ENCODE measurements around the gene KCNJ14.

KCNJ14 gene

GRCh38 chr19:48497728-48498594 lies 42.6 kb downstream of the KCNJ14 start:
- H3K4me3 ChIP-seq (ENCODE audit: low read length) = no peak overlapping the region
- no peak overlapping the region for H3K23ac ChIP-seq (ENCODE audit: low read length)
- DNase-seq = no peak
- H3K79me1 ChIP-seq (ENCODE audit: low read length) = no peaks in the 10 kb centered on the region
- H2BK15ac ChIP-seq (replicated peaks; ENCODE audit: low read depth) = no peak overlapping the region
- no peak overlapping the region for H3K56ac ChIP-seq (ENCODE audit: low read length)
- no peaks in the 10 kb centered on the region for H3K36me3 ChIP-seq (ENCODE audit: control insufficient read depth, insufficient read depth, low read length)
- H3K4me1 ChIP-seq (ENCODE audit: control insufficient read depth, low read depth, low read length) = peaks cover 3% of the 10 kb centered on the region
- no peak overlapping the region for H2BK5ac ChIP-seq (ENCODE audit: low read length)
- H3K4ac ChIP-seq (ENCODE audit: low read depth, low read length) = no peak overlapping the region
- H3K79me2 ChIP-seq (ENCODE audit: control insufficient read depth, insufficient read depth, low read length) = no peaks in the 10 kb centered on the region
- H3K9ac ChIP-seq (ENCODE audit: low read length) = no peak overlapping the region
- H3K27me3 ChIP-seq (ENCODE audit: insufficient read depth, low read length, poor library complexity) = no peaks in the 10 kb centered on the region
- no peak overlapping the region for H4K8ac ChIP-seq (ENCODE audit: low read depth, low read length)
- H2AK5ac ChIP-seq (ENCODE audit: low read length) = no peak overlapping the region
- H3K18ac ChIP-seq (ENCODE audit: low read length) = no peak overlapping the region
- WGBS (ENCODE audit: extremely low coverage, insufficient coverage, low lambda C conversion rate) = no CpG with 5 or more reads among the region's 46 CpGs
- no peak overlapping the region for H4K5ac ChIP-seq (ENCODE audit: low read length)
- no peak overlapping the region for H2BK120ac ChIP-seq (ENCODE audit: low read depth, low read length)
- no peak overlapping the region for H3K4me2 ChIP-seq (ENCODE audit: low read length)
- H3K27ac ChIP-seq (ENCODE audit: low read depth, low read length) = no peak overlapping the region

- H4K5ac ChIP-seq (ENCODE audit: low read length) = no peak overlapping the region
- DNase-seq = no peak
- no peak overlapping the region for H3K56ac ChIP-seq (ENCODE audit: low read length)
- no peak overlapping the region for H2BK120ac ChIP-seq (ENCODE audit: low read depth, low read length)
- peaks cover 3% of the 10 kb centered on the region for H3K4me1 ChIP-seq (ENCODE audit: control insufficient read depth, low read depth, low read length)
- no peak overlapping the region for H4K8ac ChIP-seq (ENCODE audit: low read depth, low read length)
- no peak overlapping the region for H3K4ac ChIP-seq (ENCODE audit: low read depth, low read length)
- no peak overlapping the region for H2BK5ac ChIP-seq (ENCODE audit: low read length)
- no peaks in the 10 kb centered on the region for H3K27me3 ChIP-seq (ENCODE audit: insufficient read depth, low read length, poor library complexity)
- no peak overlapping the region for H3K4me2 ChIP-seq (ENCODE audit: low read length)
- no CpG with 5 or more reads among the region's 59 CpGs for WGBS (ENCODE audit: extremely low coverage, insufficient coverage, low lambda C conversion rate)
- H3K79me1 ChIP-seq (ENCODE audit: low read length) = no peaks in the 10 kb centered on the region
- no peaks in the 10 kb centered on the region for H3K36me3 ChIP-seq (ENCODE audit: control insufficient read depth, insufficient read depth, low read length)
- H2AK5ac ChIP-seq (ENCODE audit: low read length) = no peak overlapping the region
- H3K27ac ChIP-seq (ENCODE audit: low read depth, low read length) = no peak overlapping the region
- no peak overlapping the region for H3K18ac ChIP-seq (ENCODE audit: low read length)
- H3K23ac ChIP-seq (ENCODE audit: low read length) = no peak overlapping the region
- H3K4me3 ChIP-seq (ENCODE audit: low read length) = no peak overlapping the region
- no peak overlapping the region for H2BK15ac ChIP-seq (replicated peaks; ENCODE audit: low read depth)
- H3K9ac ChIP-seq (ENCODE audit: low read length) = no peak overlapping the region
- H3K79me2 ChIP-seq (ENCODE audit: control insufficient read depth, insufficient read depth, low read length) = no peaks in the 10 kb centered on the region
Measured at GRCh38 chr19:48498595-48499311, 43.4 kb downstream of the KCNJ14 start.

GRCh38 chr19:48499316-48500090 lies 44.1 kb downstream of the KCNJ14 start:
- Histone ChIP-seq H3K4me1 (ENCODE audit: control insufficient read depth, low read depth, low read length) (peaks cover 3% of the 10 kb centered on the region), H4K8ac (ENCODE audit: low read depth, low read length) (no peak overlapping the region), H3K23ac (ENCODE audit: low read length) (no peak overlapping the region), H4K5ac (ENCODE audit: low read length) (no peak overlapping the region), H3K4ac (ENCODE audit: low read depth, low read length) (no peak overlapping the region), H3K27me3 (ENCODE audit: insufficient read depth, low read length, poor library complexity) (no peaks in the 10 kb centered on the region), H3K4me2 (ENCODE audit: low read length) (no peak overlapping the region), H3K18ac (ENCODE audit: low read length) (no peak overlapping the region), H3K9ac (ENCODE audit: low read length) (no peak overlapping the region), H2BK15ac (replicated peaks; ENCODE audit: low read depth) (no peak overlapping the region), H3K79me1 (ENCODE audit: low read length) (no peaks in the 10 kb centered on the region), H3K27ac (ENCODE audit: low read depth, low read length) (no peak overlapping the region), H3K36me3 (ENCODE audit: control insufficient read depth, insufficient read depth, low read length) (no peaks in the 10 kb centered on the region), H2AK5ac (ENCODE audit: low read length) (no peak overlapping the region), H3K4me3 (ENCODE audit: low read length) (no peak overlapping the region), H3K79me2 (ENCODE audit: control insufficient read depth, insufficient read depth, low read length) (no peaks in the 10 kb centered on the region), H2BK5ac (ENCODE audit: low read length) (no peak overlapping the region), H2BK120ac (ENCODE audit: low read depth, low read length) (no peak overlapping the region), H3K56ac (ENCODE audit: low read length) (no peak overlapping the region)
- no peak for DNase-seq
- no CpG with 5 or more reads among the region's 44 CpGs for WGBS (ENCODE audit: extremely low coverage, insufficient coverage, low lambda C conversion rate)

- Histone ChIP-seq H4K8ac (ENCODE audit: low read depth, low read length) (no peak overlapping the region), H3K4ac (ENCODE audit: low read depth, low read length) (no peak overlapping the region), H2BK5ac (ENCODE audit: low read length) (no peak overlapping the region), H3K23ac (ENCODE audit: low read length) (no peak overlapping the region), H3K9ac (ENCODE audit: low read length) (peak overlapping the region; percentile 71), H3K79me1 (ENCODE audit: low read length) (no peaks in the 10 kb centered on the region), H3K79me2 (ENCODE audit: control insufficient read depth, insufficient read depth, low read length) (no peaks in the 10 kb centered on the region), H3K4me1 (ENCODE audit: control insufficient read depth, low read depth, low read length) (peaks cover 3% of the 10 kb centered on the region), H3K27me3 (ENCODE audit: insufficient read depth, low read length, poor library complexity) (no peaks in the 10 kb centered on the region), H2BK15ac (replicated peaks; ENCODE audit: low read depth) (no peak overlapping the region), H3K56ac (ENCODE audit: low read length) (peak overlapping the region; percentile 88), H3K4me3 (ENCODE audit: low read length) (peak overlapping the region; percentile 21), H3K27ac (ENCODE audit: low read depth, low read length) (no peak overlapping the region), H4K5ac (ENCODE audit: low read length) (no peak overlapping the region), H3K36me3 (ENCODE audit: control insufficient read depth, insufficient read depth, low read length) (no peaks in the 10 kb centered on the region), H2AK5ac (ENCODE audit: low read length) (no peak overlapping the region), H3K4me2 (ENCODE audit: low read length) (peak overlapping the region; percentile 86), H2BK120ac (ENCODE audit: low read depth, low read length) (no peak overlapping the region), H3K18ac (ENCODE audit: low read length) (no peak overlapping the region)
- no CpG with 5 or more reads among the region's 32 CpGs for WGBS (ENCODE audit: extremely low coverage, insufficient coverage, low lambda C conversion rate)
- DNase-seq = no peak
Measured at GRCh38 chr19:48500830-48501493, 45.6 kb downstream of the KCNJ14 start.

GRCh38 chr19:48501494-48502349 lies 46.3 kb downstream of the KCNJ14 start:
- no peak overlapping the region for H3K4ac ChIP-seq (ENCODE audit: low read depth, low read length)
- H3K27me3 ChIP-seq (ENCODE audit: insufficient read depth, low read length, poor library complexity) = no peaks in the 10 kb centered on the region
- H3K79me1 ChIP-seq (ENCODE audit: low read length) = no peaks in the 10 kb centered on the region
- H2BK5ac ChIP-seq (ENCODE audit: low read length) = peak overlapping the region; percentile 54
- H3K4me1 ChIP-seq (ENCODE audit: control insufficient read depth, low read depth, low read length) = peaks cover 3% of the 10 kb centered on the region
- no peak overlapping the region for H2BK15ac ChIP-seq (replicated peaks; ENCODE audit: low read depth)
- peak overlapping the region; percentile 68 for H3K27ac ChIP-seq (ENCODE audit: low read depth, low read length)
- no CpG with 5 or more reads among the region's 20 CpGs for WGBS (ENCODE audit: extremely low coverage, insufficient coverage, low lambda C conversion rate)
- H3K18ac ChIP-seq (ENCODE audit: low read length) = no peak overlapping the region
- H2BK120ac ChIP-seq (ENCODE audit: low read depth, low read length) = no peak overlapping the region
- H3K4me2 ChIP-seq (ENCODE audit: low read length) = peak overlapping the region; percentile 86
- H3K9ac ChIP-seq (ENCODE audit: low read length) = peak overlapping the region; percentile 71
- no peak overlapping the region for H4K8ac ChIP-seq (ENCODE audit: low read depth, low read length)
- peak; percentile 100 for DNase-seq
- no peak overlapping the region for H3K23ac ChIP-seq (ENCODE audit: low read length)
- no peaks in the 10 kb centered on the region for H3K79me2 ChIP-seq (ENCODE audit: control insufficient read depth, insufficient read depth, low read length)
- H3K36me3 ChIP-seq (ENCODE audit: control insufficient read depth, insufficient read depth, low read length) = no peaks in the 10 kb centered on the region
- peak overlapping the region; percentile 21 for H3K4me3 ChIP-seq (ENCODE audit: low read length)
- no peak overlapping the region for H4K5ac ChIP-seq (ENCODE audit: low read length)
- no peak overlapping the region for H2AK5ac ChIP-seq (ENCODE audit: low read length)
- peak overlapping the region; percentile 88 for H3K56ac ChIP-seq (ENCODE audit: low read length)
